Measurements from ENCODE around the gene CACNA2D1.

The CACNA2D1 gene

DNA sequence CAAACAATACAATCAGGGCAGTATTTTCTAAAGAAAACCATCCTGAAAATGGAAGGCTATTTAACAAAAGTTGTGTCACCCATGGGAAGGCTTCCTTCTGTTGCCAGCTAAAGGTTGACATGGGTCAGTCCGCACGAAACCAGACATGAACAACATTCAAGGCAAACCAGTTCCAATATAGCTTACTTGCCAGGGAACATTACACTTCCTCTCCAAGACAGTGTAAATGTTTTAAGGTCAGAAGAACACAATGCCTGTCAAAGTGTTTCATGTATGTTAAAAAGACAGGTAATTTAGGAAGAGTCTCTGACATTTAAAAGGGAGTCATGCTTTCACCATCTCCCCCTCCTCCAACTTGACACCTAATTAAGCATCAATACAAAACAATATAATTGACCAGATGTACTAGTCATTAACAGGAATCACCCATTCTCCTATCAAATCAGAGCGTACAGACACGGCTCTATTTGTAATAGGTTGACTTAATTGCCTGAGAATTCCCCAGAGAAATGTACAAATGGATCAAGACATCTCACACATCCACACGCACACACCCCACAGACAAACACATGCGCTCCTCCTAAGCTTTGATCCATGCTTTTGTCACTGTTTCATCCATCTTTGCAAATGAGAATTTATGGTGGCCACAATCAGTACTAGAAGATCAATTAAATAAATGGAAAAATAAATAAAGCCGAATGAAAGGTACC lies 69.5 kb downstream of the CACNA2D1 start:
- DNase-seq (ENCODE audit: low read depth): no peak
- TF ChIP-seq MAX (IDR thresholded peaks at IDR 0.05; ENCODE audit: low read depth, low read length) (no peak), MYC (IDR thresholded peaks at IDR 0.05; ENCODE audit: low read depth, low read length) (no peak), POLR2A (IDR thresholded peaks at IDR 0.05; ENCODE audit: extremely low read depth, insufficient read length) (no peak), CTCF (IDR thresholded peaks at IDR 0.05; ENCODE audit: low read depth, low read length) (no peak)
- H3K4me3 ChIP-seq (ENCODE audit: low read depth, low read length): no peak overlapping the region

GRCh38 chr7:82364671-82365070 lies 78.9 kb downstream of the CACNA2D1 start:
- H3K4me3 ChIP-seq (ENCODE audit: low read depth, low read length): no peak overlapping the region
- TF ChIP-seq MAX (IDR thresholded peaks at IDR 0.05; ENCODE audit: low read depth, low read length) (no peak), MYC (IDR thresholded peaks at IDR 0.05; ENCODE audit: low read depth, low read length) (no peak), CTCF (IDR thresholded peaks at IDR 0.05; ENCODE audit: low read depth, low read length) (no peak)

DNA sequence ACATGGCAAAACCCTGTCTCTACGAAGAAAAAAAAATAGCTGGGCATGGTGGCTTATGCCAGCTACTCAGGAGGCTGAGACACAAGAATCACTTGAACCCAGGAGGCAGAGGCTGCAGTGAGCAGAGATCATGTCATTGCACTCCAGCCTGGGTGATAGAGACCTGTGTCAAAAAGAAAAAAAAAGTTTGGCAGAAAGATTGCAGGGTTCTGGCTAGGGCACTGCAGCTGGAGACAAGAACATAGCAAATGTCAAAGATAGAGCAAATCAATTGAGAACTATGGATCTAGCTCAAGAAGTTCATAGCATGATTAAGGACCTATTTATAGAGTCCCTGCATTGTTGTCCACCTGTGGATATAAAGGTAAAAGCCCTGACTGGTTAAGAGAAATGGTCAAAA lies 79.5 kb downstream of the CACNA2D1 start:
- no peak for DNase-seq (ENCODE audit: low read depth)
- TF ChIP-seq POLR2A (IDR thresholded peaks at IDR 0.05; ENCODE audit: extremely low read depth, insufficient read length) (no peak), CTCF (IDR thresholded peaks at IDR 0.05; ENCODE audit: low read depth, low read length) (no peak), MAX (IDR thresholded peaks at IDR 0.05; ENCODE audit: low read depth, low read length) (no peak), MYC (IDR thresholded peaks at IDR 0.05; ENCODE audit: low read depth, low read length) (no peak)
- H3K4me3 ChIP-seq (ENCODE audit: low read depth, low read length): no peak overlapping the region

More at GRCh38 chr7:82364671-82365070, 78.9 kb downstream of the CACNA2D1 start:
- DNase-seq (ENCODE audit: low read depth): no peak

GRCh38 chr7:82362129-82362706 lies 81.4 kb downstream of the CACNA2D1 start:
- DNase-seq (ENCODE audit: low read depth): no peak
- TF ChIP-seq CTCF (IDR thresholded peaks at IDR 0.05; ENCODE audit: low read depth, low read length) (no peak), MAX (IDR thresholded peaks at IDR 0.05; ENCODE audit: low read depth, low read length) (no peak), POLR2A (IDR thresholded peaks at IDR 0.05; ENCODE audit: extremely low read depth, insufficient read length) (no peak), MYC (IDR thresholded peaks at IDR 0.05; ENCODE audit: low read depth, low read length) (no peak)
- H3K4me3 ChIP-seq (ENCODE audit: low read depth, low read length): no peak overlapping the region

GRCh38 chr7:82360591-82361368 lies 82.8 kb downstream of the CACNA2D1 start:
- no peak for DNase-seq (ENCODE audit: low read depth)
- TF ChIP-seq MYC (IDR thresholded peaks at IDR 0.05; ENCODE audit: low read depth, low read length) (no peak), POLR2A (IDR thresholded peaks at IDR 0.05; ENCODE audit: extremely low read depth, insufficient read length) (no peak), CTCF (IDR thresholded peaks at IDR 0.05; ENCODE audit: low read depth, low read length) (no peak), MAX (IDR thresholded peaks at IDR 0.05; ENCODE audit: low read depth, low read length) (no peak)

More at GRCh38 chr7:82360591-82361368, 82.8 kb downstream of the CACNA2D1 start:
- no peak overlapping the region for H3K4me3 ChIP-seq (ENCODE audit: low read depth, low read length)
